IPS-18a (cell line): ENCODE data around the gene HAS3.
"Not testable (repeated sequence)": the region's sequence is repeated elsewhere in the genome, so short reads cannot be mapped to it uniquely, and the experiment has no call there.

Experiments used
- H3K27ac ChIP-seq: one replicate; pipeline ENCODE4 v1.5.1; 2013; ENCODE audit warnings: low read length
- H3K27me3 ChIP-seq: one replicate; pipeline ENCODE4 v1.6.1; 2013; ENCODE audit warnings: mild to moderate bottlenecking, low read length; ENCODE audit not compliant: control insufficient read depth, insufficient read depth
- H3K36me3 ChIP-seq: one replicate; pipeline ENCODE4 v1.6.1; 2013; ENCODE audit warnings: low read depth, low read length; ENCODE audit not compliant: control insufficient read depth
- H3K4me1 ChIP-seq: one replicate; pipeline ENCODE4 v1.6.1; 2013; ENCODE audit warnings: low read depth, low read length; ENCODE audit not compliant: control insufficient read depth
- H3K4me3 ChIP-seq: one replicate; pipeline ENCODE4 v1.5.1; 2013; ENCODE audit warnings: low read length
- H3K9ac ChIP-seq: one replicate; pipeline ENCODE4 v1.6.1; 2013; ENCODE audit warnings: mild to moderate bottlenecking, low read length, moderate library complexity
- H3K9me3 ChIP-seq: one replicate; pipeline ENCODE4 v1.6.1; 2013; ENCODE audit warnings: low read depth, low read length; ENCODE audit not compliant: control insufficient read depth

Gene HAS3, protein sequence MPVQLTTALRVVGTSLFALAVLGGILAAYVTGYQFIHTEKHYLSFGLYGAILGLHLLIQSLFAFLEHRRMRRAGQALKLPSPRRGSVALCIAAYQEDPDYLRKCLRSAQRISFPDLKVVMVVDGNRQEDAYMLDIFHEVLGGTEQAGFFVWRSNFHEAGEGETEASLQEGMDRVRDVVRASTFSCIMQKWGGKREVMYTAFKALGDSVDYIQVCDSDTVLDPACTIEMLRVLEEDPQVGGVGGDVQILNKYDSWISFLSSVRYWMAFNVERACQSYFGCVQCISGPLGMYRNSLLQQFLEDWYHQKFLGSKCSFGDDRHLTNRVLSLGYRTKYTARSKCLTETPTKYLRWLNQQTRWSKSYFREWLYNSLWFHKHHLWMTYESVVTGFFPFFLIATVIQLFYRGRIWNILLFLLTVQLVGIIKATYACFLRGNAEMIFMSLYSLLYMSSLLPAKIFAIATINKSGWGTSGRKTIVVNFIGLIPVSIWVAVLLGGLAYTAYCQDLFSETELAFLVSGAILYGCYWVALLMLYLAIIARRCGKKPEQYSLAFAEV

DNA sequence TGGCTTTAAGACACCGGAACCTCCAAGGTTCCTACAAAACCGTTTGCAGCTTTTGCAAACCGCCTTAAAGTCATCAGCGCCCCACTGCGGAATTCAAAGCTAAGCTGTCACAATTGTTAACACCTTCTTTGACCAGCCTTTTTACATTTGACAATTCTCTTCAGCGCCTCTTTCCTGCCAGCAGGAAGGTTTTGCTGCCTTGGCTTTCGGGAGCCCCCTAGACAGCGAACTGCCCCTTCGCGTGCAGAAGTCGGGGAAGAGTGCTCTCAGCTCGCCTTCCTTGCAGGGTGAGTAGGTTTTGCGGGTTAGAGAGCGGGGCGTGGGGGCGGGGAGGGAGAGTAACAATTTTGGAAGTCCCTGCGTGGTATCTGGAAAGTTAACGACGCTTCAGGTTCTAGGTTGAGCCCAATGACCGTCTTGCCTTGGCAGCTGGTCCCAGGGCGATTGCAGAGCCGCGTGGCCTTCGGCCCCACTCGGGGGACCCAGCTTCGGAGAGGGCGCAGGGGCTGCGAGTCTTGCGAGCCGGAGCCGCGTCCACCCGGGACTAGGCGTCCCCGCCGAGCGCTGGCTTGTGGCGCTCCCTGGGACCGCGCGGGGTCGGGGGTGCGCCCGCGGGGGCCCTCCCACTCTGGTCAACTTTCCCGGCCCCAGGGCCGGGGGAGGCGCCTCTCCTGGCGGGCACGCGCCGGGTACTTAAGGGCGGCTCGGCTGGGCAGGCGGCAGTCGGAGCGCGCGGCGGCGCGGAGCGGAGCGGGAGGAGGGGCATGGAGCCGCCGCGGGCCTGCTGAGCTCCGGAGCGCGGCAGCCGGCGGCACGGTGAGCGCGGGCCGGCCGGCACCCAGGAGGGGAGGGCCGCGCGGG lies at the start of gene HAS3:
HAS3 (plus strand) TSS at position 153 of the 861 bp plus-strand sequence. CDS start 3,743 bp downstream, outside the sequence.
- Histone ChIP-seq H3K9ac (peak within 1 kb of the TSS; percentile 70), H3K4me3 (peak within 1 kb of the TSS; percentile 83), H3K27me3 (no peaks in the 10 kb centered on the region), H3K36me3 (peaks cover 13% of the 10 kb centered on the region), H3K27ac (no peak within 1 kb of the TSS), H3K4me1 (peaks cover 17% of the 10 kb centered on the region), H3K9me3 (no peaks in the 10 kb centered on the region)

DNA sequence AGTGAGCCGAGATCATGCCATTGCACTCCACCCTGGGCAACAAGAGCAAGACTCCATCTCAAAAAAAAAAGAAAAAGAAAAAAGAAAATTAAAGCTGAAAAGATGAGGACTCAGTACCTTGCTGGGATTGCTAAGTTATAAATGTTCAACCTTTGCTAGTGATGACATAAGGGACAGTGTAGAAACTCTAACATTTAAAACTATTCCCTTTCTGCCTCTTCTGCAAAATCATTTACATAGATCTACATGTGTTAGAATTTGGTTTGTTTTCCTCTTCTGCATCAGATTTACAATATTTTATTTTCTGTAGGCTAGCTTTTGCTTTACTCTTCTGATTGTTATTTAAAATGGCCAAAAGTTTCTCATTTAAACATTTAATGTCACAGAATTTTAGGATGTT lies 49.5 kb upstream of the HAS3 start:
- Histone ChIP-seq H3K27ac (no peak overlapping the region), H3K4me3 (no peak overlapping the region), H3K9me3 (no peaks in the 10 kb centered on the region), H3K27me3 (no peaks in the 10 kb centered on the region), H3K36me3 (no peaks in the 10 kb centered on the region), H3K9ac (no peak overlapping the region), H3K4me1 (no peaks in the 10 kb centered on the region)

DNA sequence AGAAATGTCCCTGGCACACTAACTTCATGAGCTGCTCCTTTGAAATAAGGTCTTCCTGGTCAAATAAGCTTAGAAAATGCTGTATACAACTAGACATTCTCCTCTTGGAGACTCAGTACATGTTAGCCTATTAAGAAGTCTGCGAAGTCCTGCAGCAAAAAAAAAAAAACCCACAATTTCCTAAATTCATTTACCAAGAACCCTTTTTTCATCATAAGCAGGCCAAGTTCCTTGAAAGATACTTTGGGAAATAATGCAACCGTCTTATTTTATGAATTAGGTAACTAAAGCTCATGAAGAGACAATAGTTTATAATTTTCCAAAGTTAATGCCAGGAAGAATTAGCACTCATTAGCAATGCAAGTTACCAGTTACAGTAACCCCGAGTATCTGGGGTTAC lies 49.0 kb upstream of the HAS3 start:
- H3K9me3 ChIP-seq: no peaks in the 10 kb centered on the region
- H3K4me1 ChIP-seq: no peaks in the 10 kb centered on the region
- no peaks in the 10 kb centered on the region for H3K36me3 ChIP-seq
- no peak overlapping the region for H3K9ac ChIP-seq
- H3K27me3 ChIP-seq: no peaks in the 10 kb centered on the region
- no peak overlapping the region for H3K27ac ChIP-seq
- H3K4me3 ChIP-seq: no peak overlapping the region

DNA sequence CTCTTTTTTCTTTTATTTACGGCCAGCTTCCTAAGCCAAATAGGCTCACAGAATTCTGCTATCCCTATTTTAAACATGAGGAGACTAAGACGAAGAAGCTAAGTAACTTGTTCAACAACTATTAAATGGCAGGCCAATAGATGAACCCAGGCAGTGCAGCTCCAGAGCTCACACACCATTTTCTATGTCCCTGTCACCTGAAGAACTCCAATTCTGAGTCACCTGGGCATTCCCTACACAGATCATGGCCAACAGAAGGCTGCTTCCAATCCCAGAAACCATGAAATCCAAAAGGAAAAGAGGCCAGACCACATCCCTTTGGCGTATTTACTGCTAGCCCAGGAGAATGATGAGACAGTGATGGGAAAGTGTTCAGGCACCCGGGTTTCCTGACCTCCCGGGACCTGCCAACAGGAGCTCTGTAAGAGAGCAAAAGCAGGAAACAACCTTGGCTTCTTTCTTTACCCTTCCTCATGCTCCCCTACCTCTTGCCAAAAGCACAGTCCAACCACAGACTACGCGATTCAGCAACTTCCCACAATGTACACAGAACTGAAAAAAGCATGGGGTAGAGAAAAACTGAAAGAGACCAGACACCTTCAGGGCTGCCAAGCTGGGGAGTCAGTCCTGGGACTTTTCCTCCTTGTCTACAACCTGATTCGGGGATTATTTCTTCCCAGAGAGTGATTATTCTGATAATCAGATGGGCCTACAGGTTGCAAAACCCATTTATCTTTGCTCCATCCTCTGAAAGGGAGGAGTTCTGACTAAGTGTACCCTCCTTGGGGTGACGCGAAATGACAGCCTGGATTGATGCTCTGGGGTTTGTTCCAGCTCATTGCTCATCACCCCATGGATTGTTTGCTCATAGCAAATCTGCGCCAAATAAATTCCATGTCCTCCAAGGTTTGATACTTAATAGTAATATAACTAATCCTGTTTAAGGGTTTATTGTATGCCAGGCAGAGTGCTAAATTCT lies 47.8 kb upstream of the HAS3 start:
- Histone ChIP-seq H3K36me3 (no peaks in the 10 kb centered on the region), H3K27ac (no peak overlapping the region), H3K9me3 (no peaks in the 10 kb centered on the region), H3K27me3 (no peaks in the 10 kb centered on the region), H3K9ac (no peak overlapping the region), H3K4me1 (no peaks in the 10 kb centered on the region), H3K4me3 (no peak overlapping the region)

DNA sequence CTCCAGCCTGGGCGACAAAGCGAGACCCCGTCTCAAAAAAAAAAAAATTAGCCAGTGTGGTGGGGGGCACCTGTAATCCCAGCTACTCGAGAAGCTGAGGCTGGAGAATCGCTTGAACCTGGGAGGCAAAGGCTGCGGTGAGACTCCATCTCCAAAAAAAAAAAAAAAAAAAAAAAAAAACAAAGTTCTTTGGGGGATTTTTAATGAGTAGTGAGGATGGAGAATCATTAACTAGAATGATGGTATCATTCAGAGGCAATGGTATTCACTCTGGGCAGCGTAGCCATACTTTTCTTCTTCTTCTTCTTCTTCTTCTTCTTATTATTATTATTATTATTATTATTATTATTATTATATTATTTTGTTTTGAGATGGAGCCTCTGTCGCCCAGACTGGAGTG lies 42.0 kb upstream of the HAS3 start:
- not testable (repeated sequence) for H3K4me3 ChIP-seq, H3K9me3 ChIP-seq, H3K36me3 ChIP-seq, H3K27ac ChIP-seq, H3K9ac ChIP-seq, H3K27me3 ChIP-seq
- H3K4me1 ChIP-seq: peaks cover 18% of the 10 kb centered on the region

DNA sequence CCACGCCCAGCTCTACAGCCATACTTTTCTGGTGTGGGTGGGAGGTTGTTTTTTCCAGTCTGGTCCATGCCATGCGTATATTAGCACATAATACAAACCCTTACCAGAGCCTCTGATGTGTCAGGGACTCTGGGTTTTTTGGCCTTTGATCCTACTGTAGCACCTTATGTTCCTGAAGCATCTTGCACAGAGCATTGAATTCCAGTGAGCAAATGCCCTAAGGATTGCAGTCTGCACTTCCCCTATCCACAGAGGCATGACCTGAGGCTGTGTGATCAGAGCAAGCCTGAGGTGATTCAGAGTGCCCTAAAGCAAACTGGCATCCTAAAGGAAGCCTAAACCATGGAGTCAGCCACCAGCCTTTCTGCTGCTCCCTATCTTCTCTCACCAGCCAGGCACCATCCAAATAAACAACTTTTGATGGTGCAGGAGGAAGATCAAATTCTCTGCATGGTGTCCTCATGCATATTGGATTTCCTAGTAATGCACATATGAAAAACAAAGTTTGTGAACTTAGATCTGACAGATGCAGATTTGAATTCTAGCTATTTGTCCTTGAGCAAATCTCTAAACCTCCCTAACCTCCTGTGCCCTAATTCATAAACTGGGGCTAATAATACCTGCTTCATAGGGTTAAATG lies 41.2 kb upstream of the HAS3 start:
- Histone ChIP-seq H3K9ac (no peak overlapping the region), H3K4me1 (peaks cover 18% of the 10 kb centered on the region), H3K9me3 (no peaks in the 10 kb centered on the region), H3K36me3 (no peaks in the 10 kb centered on the region), H3K27ac (no peak overlapping the region), H3K4me3 (no peak overlapping the region), H3K27me3 (no peaks in the 10 kb centered on the region)

DNA sequence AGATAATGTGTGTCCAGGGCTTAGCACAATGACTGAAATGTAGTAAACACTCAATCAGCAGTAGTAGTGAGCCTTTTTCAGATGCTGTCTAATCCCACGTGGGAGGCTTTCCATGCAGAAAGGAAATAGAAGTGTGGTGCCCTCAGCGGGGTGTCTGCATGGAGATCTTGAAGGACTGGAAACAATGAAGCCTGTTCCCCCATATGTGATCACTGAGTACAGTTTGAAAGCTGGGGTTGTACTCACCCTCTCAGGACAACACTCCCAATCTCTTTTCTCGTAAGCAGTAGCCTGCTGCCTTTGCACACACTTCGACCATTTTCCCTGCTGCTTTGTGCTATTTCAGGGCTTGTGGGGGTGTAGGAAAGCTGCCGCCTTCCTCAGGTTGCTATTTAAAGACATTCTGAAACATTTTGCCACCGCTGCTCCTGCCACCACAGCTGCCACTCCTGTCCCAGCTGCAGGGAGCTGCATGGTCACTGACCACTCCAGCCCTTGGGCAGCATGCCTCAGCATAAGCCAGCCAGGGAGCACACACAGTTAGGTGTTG lies 40.6 kb upstream of the HAS3 start:
- H3K4me1 ChIP-seq: peaks cover 18% of the 10 kb centered on the region
- peak overlapping the region; percentile 17 for H3K27ac ChIP-seq
- H3K9me3 ChIP-seq: no peaks in the 10 kb centered on the region
- no peaks in the 10 kb centered on the region for H3K36me3 ChIP-seq
- no peak overlapping the region for H3K4me3 ChIP-seq
- H3K9ac ChIP-seq: no peak overlapping the region
- no peaks in the 10 kb centered on the region for H3K27me3 ChIP-seq

DNA sequence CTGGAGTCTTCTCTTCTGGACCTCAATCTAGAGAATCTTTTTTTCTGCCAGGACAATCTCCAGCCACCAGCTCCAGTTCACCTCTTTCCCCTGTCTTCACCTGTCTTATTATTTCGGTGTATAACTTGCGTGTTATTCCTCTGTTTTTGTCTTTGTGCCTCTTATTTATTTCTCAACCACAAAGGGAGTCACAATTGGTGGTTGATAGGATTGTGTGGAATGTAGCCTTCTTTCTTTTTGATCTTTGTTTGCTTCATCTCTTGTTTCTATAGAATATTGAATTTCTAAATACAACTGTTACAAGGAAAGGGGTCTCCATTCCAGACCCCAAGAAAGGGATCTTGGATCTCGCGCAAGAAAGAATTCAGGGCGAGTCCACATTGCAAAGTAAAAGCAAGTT lies 35.9 kb upstream of the HAS3 start:
- Histone ChIP-seq H3K4me1 (peaks cover 37% of the 10 kb centered on the region), H3K4me3 (no peak overlapping the region), H3K36me3 (no peaks in the 10 kb centered on the region), H3K27ac (no peak overlapping the region), H3K9me3 (no peaks in the 10 kb centered on the region), H3K9ac (no peak overlapping the region), H3K27me3 (no peaks in the 10 kb centered on the region)

DNA sequence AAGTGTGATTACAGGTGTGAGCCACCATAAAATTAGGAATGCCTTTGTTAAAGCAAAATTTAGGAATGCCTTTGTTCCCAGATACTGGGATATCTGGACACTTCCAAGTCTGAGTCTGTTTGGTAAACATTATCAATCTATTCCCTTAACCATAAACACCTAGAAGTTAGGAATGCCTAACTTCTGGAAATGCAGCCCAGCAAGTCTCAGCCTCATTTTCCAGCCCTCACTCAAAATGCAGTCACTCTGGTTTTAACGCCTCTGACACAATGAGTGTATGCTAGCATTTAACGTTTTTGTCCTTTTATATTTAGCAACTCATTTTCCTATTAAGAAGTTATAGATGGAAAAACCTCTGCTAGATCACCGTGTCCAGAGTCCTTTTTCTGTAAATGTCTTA lies 34.4 kb upstream of the HAS3 start:
- H3K27me3 ChIP-seq: no peaks in the 10 kb centered on the region
- H3K4me3 ChIP-seq: no peak overlapping the region
- H3K9ac ChIP-seq: no peak overlapping the region
- peaks cover 23% of the 10 kb centered on the region for H3K4me1 ChIP-seq
- H3K27ac ChIP-seq: no peak overlapping the region
- H3K9me3 ChIP-seq: no peaks in the 10 kb centered on the region
- H3K36me3 ChIP-seq: no peaks in the 10 kb centered on the region

DNA sequence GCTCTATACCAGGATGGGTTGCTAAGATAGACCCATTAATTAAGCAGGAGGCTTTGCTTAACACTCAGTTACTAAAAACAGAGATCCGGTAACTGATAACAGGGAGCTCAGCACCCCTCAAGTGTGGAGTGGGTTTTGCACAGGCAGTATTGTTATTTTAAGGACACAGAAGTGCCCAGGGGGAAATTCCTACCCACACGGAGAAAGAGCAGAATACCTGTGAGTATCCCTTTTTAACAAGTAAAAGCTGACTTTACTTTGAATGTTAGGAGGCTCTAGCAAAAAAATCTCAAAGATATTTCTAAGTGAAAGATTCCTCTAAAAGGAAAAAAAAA lies 32.8 kb upstream of the HAS3 start:
- peak overlapping the region; percentile 44 for H3K27ac ChIP-seq
- no peaks in the 10 kb centered on the region for H3K36me3 ChIP-seq
- H3K4me3 ChIP-seq: peak overlapping the region; percentile 25
- H3K9me3 ChIP-seq: no peaks in the 10 kb centered on the region
- H3K4me1 ChIP-seq: peaks cover 30% of the 10 kb centered on the region
- H3K27me3 ChIP-seq: no peaks in the 10 kb centered on the region
- H3K9ac ChIP-seq: peak overlapping the region; percentile 6
